NCI-H1694 treated with DMSO at 0.1 percent for 48 hours (cell line): ENCODE data around the gene ANP32B.
"Not testable (repeated sequence)": the region's sequence is repeated elsewhere in the genome, so short reads cannot be mapped to it uniquely, and the experiment has no call there.

Experiments
- DNase-seq: peaks from one replicate; lab custom pipeline; 2025; lab: John Stamatoyannopoulos, UW

The ANP32B gene

DNA sequence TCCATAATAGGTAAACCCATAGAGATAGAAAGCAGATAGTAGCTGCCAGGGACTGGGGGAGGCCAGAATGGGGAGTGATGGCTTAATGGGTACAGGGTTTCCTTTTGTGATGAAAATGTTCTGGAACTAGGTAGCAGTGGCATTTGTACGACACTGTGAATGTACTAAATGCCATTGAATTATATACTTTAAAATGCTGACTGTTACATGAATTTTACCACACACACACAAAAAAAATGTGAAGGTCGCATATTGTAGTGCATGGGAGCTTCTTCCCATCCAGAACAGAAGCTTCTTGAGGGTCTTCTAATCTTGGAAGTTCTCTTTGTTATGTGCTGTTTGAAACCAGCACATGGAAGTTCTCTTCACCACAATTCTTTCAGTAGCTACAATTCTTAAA is 19.9 kb upstream of the ANP32B start:
- DNase-seq = no peak

- no peak for DNase-seq
These were observed 18.2 kb upstream of the ANP32B start for GRCh38 chr9:97964901-97965300.

- DNase-seq = no peak
These were observed 16.6 kb upstream of the ANP32B start for GRCh38 chr9:97966493-97966892.

DNA sequence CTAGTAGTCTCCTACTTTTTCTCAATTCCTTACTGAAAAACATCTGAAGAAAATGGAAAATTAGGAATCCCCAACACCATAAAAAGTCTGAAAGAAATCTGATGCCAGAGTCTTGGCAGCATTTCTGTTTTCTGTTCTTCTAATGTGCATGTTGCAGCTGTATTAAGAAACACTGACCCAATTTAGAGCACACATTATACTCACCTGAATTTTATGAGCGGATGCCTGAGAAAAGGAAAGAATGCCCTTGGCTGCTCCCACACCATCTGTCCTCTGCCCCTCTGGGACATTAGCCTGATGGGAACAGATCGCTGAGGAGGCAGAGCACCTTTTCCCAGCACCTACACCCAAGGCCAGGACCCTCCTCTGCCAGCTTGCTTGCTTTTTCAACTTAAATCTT is 14.1 kb upstream of the ANP32B start:
- no peak for DNase-seq

DNA sequence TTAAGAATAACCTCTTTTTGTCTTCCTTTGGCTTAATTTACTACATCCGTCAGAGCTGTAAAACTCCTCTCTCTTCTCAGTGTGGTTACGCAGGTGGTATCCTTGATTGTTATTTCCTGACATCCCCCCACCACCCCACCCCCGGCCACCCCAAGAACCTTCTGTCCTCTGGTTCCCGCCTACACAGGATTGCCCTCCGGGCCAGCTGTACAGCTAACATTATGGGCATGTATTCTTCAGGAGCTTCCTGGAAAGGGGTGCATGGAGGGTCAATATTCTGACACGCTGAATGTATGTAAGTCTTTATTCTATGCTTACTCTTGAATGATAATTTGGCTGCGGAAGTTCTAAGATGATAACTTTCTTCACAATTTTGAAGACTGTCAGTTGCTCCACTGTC is 13.0 kb upstream of the ANP32B start:
- DNase-seq = no peak

GRCh38 chr9:97972753-97973152 is 10.4 kb upstream of the ANP32B start:
- no peak for DNase-seq

- no peak for DNase-seq
These were observed 7.8 kb upstream of the ANP32B start for GRCh38 chr9:97975376-97975775.

- not testable (repeated sequence) for DNase-seq
These were observed 6.5 kb upstream of the ANP32B start for GRCh38 chr9:97976633-97977032.

GRCh38 chr9:97978371-97979130 is 4.6 kb upstream of the ANP32B start:
- DNase-seq = peak; percentile 14

- DNase-seq = no peak
These were observed 3.2 kb upstream of the ANP32B start for GRCh38 chr9:97979788-97980478.

DNA sequence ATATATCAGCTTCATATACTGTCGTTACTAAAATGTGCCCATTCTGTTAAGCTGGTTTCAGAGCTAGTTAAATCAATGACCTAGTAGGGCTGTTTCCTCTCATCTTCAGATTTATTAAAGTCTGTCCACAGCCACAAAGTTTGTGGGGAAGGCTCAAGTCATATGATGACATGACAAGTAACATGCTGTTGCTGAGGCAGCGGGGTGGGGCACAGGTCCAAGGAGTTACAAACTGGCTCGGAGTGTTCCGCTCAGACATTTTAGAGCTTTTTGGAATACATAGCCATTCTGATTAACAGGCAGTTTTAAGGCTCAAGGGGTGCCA is 2.7 kb upstream of the ANP32B start:
- no peak for DNase-seq

DNA sequence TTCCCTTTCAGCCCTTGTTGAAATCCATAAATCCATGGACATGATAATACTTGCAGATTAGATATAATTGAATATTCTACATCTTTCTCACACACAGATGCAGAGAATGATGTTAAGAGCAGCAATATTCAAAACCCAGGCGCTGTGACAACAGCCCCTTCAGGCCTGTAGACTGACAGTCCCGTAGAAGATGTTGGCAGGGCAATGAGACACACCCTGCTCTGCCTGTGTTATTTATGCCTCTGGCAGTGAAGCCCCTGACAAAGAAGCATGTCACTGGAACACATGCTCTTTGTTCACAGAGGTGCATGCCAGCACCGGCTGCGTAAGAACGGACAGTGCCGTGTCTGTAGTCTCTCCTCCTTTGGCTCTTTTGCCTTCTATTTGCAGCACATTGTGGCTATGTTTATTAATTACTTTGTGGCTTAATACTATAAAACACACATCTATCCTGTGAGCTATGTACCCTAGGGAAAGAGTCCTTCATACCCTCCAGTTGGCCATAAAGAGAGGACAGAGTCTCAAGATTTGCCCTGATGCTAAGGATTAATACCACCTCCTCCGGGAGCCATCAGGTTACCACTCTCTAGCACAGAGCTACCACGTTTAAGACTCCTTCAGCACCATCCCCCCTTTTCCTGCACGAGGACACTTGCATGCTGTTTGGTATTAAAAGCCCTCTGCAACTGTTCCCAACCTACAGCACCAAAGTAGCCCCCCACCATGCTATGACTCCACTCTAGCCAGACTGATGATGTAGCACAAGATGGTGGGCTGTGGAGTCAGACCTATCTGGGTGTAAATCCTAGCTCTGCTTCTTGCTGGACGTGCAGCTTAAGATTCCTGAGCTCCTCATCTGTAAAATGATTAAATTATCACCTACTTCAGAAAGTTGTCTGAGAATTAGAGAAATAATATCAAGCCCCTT is 2.0 kb upstream of the ANP32B start:
- peak; percentile 39 for DNase-seq

DNA sequence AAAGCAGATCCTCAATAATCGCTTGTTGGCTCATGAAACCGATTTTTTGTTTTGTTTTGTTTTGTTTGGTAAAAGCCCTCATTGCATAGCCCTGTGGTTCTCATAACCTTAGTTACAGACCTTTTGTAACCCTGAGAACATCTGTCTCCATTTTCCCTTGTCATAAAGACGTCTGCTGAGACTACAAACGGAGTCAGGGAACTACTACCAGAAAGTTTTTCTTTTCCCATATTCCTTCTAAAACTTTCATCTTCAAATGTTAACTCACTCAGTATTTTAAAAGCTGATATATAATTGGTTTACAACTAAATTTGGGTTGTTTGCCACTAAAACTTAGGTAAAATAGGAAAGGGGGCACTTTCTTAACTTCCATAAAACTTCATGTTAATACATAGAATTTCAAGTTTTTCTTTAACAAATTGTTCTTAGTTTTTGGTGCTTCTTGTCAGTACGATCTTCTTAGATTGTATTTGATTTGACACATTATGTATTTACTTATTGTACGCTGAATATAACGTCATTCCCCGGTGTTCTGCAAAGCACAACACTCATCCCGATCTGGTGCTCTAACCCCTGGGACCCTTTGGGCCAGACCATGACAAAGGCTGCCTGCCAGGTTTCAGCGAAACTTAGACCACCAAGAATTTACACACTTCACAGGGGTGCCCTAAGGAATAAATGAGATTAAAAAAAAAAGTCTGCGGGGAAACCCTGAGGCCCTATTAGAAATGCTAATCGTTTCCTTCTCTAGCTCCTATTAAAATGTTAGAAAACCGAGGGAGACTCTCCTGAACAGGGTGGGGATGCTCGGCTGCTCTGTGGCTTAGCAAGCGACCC is 1.1 kb upstream of the ANP32B start:
- peak; percentile 10 for DNase-seq

GRCh38 chr9:97983589-97984187 is 547 bp downstream of the ANP32B start:
- peak; percentile 12 for DNase-seq

DNA sequence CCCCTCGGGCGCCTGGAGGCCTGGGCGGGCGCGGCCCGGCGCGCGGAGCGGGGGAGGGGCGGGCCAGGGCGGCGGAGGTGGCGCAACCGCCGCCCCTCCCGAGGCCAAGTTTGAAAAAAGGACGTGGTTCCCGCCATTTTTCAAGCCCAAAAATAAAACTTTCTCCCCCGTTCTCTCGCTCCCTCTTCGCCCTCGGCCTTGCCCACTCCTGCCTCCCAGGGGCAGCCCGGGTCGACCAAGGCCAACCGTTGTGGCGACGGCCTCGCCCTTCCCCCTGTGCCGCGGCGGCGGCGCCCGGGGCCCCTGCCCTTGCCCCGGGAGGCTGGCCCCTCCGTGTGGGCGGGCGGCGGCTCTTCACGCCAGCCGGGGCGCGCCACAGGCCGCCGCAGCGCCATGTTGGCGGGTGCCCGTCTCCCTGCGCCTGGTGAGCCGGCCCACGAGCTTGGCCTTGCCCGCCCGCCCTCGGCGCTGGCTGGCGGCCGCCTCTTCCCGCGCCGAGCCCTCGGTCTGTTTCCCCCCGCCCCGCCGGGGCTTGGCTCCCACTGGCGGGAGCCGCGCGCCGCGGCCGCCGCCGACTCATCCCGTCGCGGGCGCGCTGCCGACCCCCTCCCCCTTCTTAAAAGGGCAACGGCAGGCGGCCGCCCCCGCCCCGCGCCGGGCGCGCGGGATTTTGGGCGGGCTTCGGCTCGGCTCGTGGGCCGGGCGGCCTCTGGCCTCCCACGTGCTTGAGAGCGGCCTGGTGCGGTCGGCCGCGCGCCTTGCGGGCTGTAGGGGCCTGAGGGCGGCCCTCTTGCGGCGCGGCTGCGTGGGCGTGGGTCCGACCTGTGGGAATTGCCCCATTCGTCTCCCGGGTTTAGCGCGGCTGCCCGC is 1.3 kb downstream of the ANP32B start:
- DNase-seq = peak; percentile 23

- DNase-seq = no peak
These were observed 2.1 kb downstream of the ANP32B start for GRCh38 chr9:97985058-97985861.

DNA sequence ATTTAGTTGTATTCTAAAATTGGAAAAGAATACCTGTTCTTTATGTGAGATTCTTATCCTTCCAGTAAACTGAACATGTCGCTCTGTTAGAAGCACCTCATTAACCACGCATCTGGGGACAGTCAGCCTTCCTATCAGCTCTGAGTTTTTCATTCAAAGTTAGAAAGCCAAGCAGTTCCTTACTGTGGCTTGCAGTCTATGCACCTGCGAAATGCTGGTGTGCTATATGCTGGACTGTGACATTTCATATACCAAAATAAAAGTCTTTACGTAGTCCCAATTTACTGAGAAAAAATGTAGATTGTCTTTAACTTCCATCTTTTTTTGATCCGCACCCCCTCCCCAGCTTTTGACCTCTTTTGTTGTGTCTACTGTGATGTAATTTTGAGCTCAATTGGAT is 4.3 kb downstream of the ANP32B start:
- DNase-seq = no peak

DNA sequence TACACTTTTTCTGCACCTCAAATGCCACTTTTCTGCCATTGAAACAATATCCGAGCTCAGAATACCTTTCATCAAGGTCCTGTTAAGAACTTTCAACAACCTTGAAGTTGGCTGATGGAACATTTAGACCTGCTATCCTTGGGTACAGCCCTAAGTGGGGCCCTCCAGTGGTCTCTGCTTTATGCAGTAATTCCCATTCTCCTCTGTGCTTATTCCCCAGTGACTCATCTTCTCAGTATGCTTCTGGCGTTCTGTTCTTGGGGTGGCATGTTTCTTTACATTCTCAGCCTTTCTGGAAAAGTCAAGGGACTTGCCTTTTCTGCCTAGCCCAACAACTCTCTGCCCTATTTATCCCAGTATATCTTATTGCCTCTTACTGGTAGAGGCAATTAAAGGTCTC is 7.1 kb downstream of the ANP32B start:
- DNase-seq = no peak

DNA sequence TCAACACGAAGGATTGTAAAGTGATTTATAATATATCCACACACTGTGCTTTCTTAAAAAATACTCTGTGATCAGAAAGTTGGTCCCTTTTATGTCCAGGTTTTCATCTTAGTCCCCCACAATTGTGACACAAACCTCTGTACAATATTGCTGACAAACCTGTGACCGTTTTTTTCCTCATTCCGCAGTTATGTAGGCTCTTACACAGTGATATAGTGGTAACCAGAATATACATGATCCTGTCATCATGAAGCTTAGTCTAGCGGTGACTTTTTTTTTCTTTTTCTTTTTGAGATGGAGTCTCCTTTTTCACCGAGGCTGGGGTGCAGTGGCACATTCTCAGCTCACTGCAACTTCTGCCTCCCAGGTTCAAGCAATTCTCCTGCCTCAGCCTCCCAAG is 8.7 kb downstream of the ANP32B start:
- no peak for DNase-seq

- no peak for DNase-seq
These were observed 9.1 kb downstream of the ANP32B start for GRCh38 chr9:97992219-97992618.
